ENCODE measurements around the gene MACF1.

GRCh38 chr1:39406533-39407450 is 202.3 kb downstream of the MACF1 start:
- TF ChIP-seq, protein P1, sequence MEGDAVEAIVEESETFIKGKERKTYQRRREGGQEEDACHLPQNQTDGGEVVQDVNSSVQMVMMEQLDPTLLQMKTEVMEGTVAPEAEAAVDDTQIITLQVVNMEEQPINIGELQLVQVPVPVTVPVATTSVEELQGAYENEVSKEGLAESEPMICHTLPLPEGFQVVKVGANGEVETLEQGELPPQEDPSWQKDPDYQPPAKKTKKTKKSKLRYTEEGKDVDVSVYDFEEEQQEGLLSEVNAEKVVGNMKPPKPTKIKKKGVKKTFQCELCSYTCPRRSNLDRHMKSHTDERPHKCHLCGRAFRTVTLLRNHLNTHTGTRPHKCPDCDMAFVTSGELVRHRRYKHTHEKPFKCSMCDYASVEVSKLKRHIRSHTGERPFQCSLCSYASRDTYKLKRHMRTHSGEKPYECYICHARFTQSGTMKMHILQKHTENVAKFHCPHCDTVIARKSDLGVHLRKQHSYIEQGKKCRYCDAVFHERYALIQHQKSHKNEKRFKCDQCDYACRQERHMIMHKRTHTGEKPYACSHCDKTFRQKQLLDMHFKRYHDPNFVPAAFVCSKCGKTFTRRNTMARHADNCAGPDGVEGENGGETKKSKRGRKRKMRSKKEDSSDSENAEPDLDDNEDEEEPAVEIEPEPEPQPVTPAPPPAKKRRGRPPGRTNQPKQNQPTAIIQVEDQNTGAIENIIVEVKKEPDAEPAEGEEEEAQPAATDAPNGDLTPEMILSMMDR (IDR thresholded peaks at IDR 0.05), result no peak
- no peak for TF ChIP-seq POLR2A (IDR thresholded peaks at IDR 0.05)
- no peak for TF ChIP-seq EP300 (IDR thresholded peaks at IDR 0.05)
